Activated naive CD4-positive, alpha-beta T cell treated with anti-CD3 and anti-CD28 coated beads, Interleukin-2, amount 50 U/mL, for 16 hours (primary cell): ENCODE measurements around the gene OPTC.

Source experiments
- DNase-seq: peaks from one replicate; pipeline ENCODE4 v3.0.0-alpha.2; 2020

OPTC gene

DNA sequence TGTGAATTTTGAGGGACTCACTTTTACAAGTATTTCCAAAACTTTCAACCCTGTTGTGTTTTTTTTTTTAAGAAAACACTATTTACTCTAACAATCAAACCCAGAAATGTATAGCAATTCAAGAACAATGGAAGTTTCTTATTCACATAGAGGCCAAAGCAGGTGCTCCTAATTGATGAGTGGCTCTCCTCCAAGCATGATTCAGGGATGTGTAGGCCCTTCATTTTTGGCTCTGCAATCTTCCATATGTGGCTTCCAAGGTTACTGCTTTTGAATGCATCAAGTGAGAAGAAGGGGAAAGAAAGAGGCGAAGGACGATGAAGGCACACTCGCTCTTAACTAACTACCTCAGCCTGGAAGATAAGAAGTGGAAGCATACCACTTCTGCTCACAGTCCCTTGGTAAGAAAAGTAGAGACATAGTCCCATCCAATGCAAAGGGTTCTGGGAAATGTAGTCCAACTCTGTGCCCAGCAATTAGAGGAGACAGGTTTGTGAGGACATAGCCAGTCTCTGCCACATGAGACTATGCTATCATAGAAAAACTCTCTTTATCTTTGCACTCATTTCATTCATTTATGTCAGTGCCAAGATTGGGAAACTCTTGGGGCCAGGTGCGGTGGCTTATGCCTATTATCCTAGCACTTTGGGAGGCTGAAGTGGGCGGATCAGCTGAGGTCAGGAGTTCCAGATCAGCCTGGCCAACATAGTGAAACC, 46.0 kb downstream of the OPTC start:
- no peak for DNase-seq

GRCh38 chr1:203544485-203544884, 50.5 kb downstream of the OPTC start:
- DNase-seq, result no peak

DNA sequence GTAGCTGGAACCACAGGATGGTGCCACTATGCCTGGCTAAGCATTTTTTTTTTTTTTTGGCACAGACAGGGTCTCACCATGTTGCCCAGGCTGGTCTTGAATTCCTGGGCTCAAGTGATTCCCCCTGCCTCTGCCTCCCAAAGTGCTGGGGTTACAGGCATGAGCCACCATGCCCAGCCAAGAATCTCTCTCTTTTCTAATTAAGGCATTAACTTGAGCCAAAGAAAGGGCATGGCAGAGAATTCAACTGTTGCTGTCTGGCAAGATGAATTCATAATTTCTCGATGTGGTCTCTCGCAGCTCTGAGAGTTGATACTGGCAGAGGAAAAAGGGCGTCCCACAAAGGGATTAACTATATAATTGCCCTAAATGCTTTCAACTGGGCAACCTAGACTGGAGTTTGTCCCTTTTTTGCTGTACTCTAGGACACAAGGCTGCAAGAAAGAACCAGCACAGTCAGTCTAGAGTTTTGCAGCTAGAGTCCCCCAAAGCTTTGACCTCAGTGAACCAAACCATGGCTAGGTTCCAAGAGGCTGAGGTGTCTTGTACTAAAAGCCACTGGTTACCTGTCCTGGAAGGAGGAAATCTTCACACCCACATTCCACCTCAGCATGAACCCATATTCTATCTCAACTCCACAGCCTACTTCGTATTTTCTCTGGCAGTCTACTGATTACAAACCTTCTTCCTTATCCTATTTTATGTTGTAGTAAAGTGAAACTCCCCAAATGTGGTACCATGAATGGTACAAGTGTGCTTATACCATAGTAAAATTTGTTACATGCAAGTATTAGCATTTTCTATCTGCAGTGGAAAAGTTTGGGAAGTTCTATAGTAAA, 51.2 kb downstream of the OPTC start:
- DNase-seq, result no peak

- no peak for DNase-seq
Measured at GRCh38 chr1:203546274-203546673, 52.3 kb downstream of the OPTC start.

GRCh38 chr1:203547147-203547546, 53.2 kb downstream of the OPTC start:
- no peak for DNase-seq

DNA sequence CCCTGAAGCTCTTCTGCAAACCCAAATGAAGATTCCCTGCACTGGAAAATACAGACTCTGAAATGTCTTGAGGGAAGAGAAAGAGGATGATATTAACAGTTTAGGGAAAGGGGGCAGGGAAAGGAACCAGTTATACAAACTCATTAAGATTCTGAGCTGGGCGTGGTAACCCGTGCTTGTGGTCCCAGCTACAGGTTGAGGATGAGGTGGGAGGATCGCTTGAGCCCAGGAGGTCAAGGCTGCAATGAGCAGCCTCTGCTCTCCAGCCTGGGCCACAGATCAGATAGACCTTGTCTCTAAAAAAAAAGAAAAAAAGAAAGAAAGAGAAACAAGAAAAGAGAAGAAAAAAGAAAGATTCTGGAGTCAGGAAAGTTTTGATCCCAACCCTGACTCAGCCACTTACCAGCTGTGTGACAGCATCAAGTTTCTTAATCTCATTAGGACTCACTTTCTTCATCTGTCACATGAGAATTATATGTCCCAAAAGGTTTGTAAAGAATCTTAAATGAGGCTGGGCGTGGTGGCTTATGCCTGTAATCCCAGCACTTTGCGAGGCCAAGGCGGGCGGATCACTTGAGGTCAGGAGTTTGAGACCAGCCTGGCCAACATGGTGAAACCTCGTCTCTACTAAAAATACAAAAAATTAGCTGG, 53.9 kb downstream of the OPTC start:
- DNase-seq, result no peak

GRCh38 chr1:203548892-203549291, 54.9 kb downstream of the OPTC start:
- DNase-seq, result no peak

- DNase-seq, result no peak
Measured at GRCh38 chr1:203549309-203549708, 55.4 kb downstream of the OPTC start.

DNA sequence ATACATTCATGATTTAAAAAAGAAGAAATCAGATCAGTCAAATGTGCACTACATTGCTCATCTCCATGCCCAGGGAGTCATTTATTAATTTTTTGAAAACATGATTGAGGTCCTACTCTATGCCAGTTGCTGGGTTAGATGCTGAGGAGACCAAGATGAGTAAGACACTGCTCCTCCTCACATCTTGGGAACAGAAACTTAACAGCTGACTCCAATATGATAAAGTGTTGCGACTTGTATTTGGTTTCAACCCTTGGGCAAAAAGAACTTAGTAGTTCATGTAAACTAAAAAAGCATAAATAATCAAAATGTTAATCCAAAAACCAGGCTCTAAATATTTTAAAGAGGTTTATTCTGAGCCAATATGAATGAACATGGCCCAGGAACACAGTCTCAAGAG, 56.9 kb downstream of the OPTC start:
- no peak for DNase-seq

- DNase-seq, result no peak
Measured at GRCh38 chr1:203551550-203551949, 57.6 kb downstream of the OPTC start.

DNA sequence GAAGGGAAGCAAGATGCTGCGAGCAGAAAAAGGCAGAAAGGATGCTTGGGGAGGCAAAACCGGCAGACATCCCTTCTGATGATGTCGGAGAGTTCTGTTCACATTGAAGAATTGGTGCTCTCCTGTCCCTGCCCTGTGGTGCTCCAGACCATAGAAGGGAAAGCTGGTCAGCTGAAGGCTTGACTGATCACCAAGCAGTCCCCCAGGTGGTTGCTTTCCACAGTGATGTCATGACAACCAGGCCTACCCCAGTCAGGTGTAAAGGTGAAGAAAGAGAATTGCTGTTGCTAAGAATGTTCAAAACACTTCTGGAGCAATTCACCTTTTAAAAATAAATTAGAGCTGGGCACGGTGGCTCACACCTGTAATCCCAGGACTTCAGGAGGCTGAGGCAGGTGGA, 59.5 kb downstream of the OPTC start:
- no peak for DNase-seq

DNA sequence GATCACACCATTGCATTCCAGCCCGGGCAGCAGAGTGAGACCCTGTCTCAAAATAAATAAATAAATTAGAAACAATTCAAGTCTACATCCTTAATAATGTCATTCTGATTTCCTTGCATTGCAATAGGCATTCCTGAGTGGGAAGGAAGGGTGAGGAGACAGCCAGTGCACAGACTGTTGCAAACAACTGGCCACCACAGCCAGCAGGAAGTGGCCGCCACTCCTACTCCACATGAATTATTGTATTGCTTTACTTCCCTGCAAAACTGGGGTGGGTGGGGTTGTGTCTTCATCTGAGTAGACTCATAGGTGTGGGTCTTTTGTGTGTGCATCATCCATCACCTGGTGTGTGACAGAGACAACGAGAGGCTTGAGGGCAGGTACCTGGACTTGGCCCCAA, 60.1 kb downstream of the OPTC start:
- DNase-seq, result no peak

DNA sequence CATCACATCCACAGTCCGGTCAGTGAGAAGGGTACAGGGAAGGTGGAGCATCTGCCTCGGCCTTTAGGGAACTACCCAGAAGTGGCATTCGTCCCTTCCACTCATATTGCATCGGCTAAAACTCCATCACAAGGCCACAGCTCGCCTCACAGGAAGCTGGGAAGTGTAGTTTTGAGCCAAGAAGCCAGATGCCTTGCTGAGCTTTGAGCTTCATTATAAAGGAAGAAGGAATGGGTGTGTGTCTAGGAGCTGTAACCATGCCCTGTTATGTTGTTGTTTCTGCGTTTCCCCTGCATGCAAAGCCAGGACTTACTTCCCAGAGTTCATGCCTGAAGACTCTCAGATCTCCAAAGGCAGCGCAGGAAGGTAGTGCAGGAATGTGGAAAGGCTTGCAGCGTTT, 61.1 kb downstream of the OPTC start:
- no peak for DNase-seq

- no peak for DNase-seq
Measured at GRCh38 chr1:203555511-203556046, 61.6 kb downstream of the OPTC start.

- DNase-seq, result no peak
Measured at GRCh38 chr1:203556047-203556851, 62.3 kb downstream of the OPTC start.

DNA sequence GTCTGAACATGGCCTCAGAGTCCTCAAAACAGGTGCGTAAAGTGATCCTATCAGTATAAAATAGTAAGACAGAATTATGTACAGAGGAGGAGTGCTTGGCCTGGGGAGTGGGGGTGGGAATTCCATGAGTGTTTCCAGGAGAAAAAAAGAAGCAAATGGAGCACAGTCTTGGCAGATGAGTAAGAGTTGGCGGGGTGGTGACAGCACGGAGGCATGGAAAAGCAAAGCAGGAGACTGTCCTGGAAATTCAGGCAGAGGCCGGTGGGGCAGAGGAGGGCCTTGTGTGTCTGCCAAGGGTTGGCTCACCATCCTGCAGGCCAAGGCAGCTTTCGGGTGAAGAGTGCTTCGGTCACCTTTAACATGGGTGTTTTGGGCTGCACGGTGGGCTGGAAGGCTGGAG, 63.4 kb downstream of the OPTC start:
- DNase-seq, result no peak

GRCh38 chr1:203558064-203558760, 64.3 kb downstream of the OPTC start:
- DNase-seq, result no peak
